ENCODE data around the gene ADORA1.

ADORA1 gene

GRCh38 chr1:203127666-203128430, at the start of gene ADORA1:
TSS of gene ADORA1 (plus strand) at chr1:203127726. CDS start at chr1:203128842, 1,116 bp downstream.
- DNase-seq (ENCODE audit: low read depth, low spot score) = no peak

- DNase-seq (ENCODE audit: low read depth, low spot score) = no peak
These were observed 49.6 kb upstream of the ADORA1 start for GRCh38 chr1:203077956-203078355.

GRCh38 chr1:203078478-203078877, 49.0 kb upstream of the ADORA1 start:
- DNase-seq (ENCODE audit: low read depth, low spot score) = no peak

GRCh38 chr1:203080456-203080855, 47.1 kb upstream of the ADORA1 start:
- DNase-seq (ENCODE audit: low read depth, low spot score) = no peak

- no peak for DNase-seq (ENCODE audit: low read depth, low spot score)
These were observed 45.9 kb upstream of the ADORA1 start for GRCh38 chr1:203081465-203082230.

GRCh38 chr1:203082231-203082505, 45.4 kb upstream of the ADORA1 start:
- no peak for DNase-seq (ENCODE audit: low read depth, low spot score)

GRCh38 chr1:203082571-203083462, 44.7 kb upstream of the ADORA1 start:
- DNase-seq (ENCODE audit: low read depth, low spot score) = no peak

GRCh38 chr1:203083463-203083921, 44.0 kb upstream of the ADORA1 start:
- DNase-seq (ENCODE audit: low read depth, low spot score) = no peak

GRCh38 chr1:203084588-203085527, 42.7 kb upstream of the ADORA1 start:
- no peak for DNase-seq (ENCODE audit: low read depth, low spot score)

GRCh38 chr1:203085528-203086406, 41.8 kb upstream of the ADORA1 start, which contains the start of gene MYOG:
TSS of gene MYOG (minus strand) at chr1:203086012. CDS start at chr1:203085961, 51 bp downstream.
- no peak for DNase-seq (ENCODE audit: low read depth, low spot score)

- no peak for DNase-seq (ENCODE audit: low read depth, low spot score)
These were observed 40.3 kb upstream of the ADORA1 start for GRCh38 chr1:203086992-203087763.

- DNase-seq (ENCODE audit: low read depth, low spot score) = no peak
These were observed 39.1 kb upstream of the ADORA1 start for GRCh38 chr1:203088441-203088840.

- DNase-seq (ENCODE audit: low read depth, low spot score) = no peak
These were observed 38.4 kb upstream of the ADORA1 start for GRCh38 chr1:203089001-203089650.

GRCh38 chr1:203089651-203090045, 37.9 kb upstream of the ADORA1 start:
- no peak for DNase-seq (ENCODE audit: low read depth, low spot score)

- DNase-seq (ENCODE audit: low read depth, low spot score) = no peak
These were observed 36.9 kb upstream of the ADORA1 start for GRCh38 chr1:203090421-203091198.

GRCh38 chr1:203091199-203091477, 36.4 kb upstream of the ADORA1 start:
- DNase-seq (ENCODE audit: low read depth, low spot score) = no peak

- DNase-seq (ENCODE audit: low read depth, low spot score) = no peak
These were observed 35.7 kb upstream of the ADORA1 start for GRCh38 chr1:203091761-203092330.
